ENCODE measurements around the gene MAP3K2.
"Not testable (repeated sequence)": the region's sequence is repeated elsewhere in the genome, so short reads cannot be mapped to it uniquely, and the experiment has no call there.

MAP3K2 gene

DNA sequence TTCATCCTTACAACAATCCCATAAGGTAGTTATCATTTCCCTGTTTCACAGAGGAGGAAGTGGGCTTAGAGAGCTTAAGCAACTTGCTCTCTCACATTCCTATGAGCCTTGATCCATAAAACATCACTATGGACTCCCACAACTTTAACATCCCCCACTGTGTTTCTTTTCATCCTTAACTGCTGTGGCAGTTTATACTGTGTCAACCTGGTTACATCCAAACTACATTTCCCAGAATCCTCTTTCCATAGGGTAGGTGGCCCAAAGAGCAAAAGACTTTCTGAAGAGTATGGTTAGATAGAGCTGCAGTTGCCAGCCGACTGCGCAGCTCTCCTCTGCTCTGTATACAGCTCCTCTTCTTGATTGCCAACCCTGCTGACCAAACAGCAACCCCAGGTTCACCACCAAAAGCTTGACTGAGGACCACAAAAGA, 22.5 kb downstream of the MAP3K2 start:
- intact Hi-C loops (cut with DNase I), result no loop called here
- no peak for DNase-seq

DNA sequence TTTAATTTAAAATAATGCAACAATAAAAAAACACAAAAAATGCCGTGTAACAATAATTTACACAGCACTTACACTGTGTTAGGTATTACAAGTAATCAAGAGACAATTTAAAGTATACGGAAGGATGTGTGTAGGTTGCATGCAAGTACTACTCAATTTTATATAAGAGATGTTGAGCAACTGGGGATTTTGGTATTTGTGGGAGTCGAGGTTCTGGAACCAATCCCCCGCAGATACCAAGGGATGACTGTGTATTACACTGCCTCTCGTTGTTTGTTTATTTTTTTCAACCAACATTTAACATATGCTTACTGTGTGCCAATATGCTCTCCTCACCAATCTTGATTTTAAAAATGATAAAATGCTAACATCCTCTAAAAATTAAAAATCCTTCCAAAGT, 24.8 kb downstream of the MAP3K2 start:
- intact Hi-C loops (cut with DNase I), result no loop called here
- DNase-seq, result no peak

DNA sequence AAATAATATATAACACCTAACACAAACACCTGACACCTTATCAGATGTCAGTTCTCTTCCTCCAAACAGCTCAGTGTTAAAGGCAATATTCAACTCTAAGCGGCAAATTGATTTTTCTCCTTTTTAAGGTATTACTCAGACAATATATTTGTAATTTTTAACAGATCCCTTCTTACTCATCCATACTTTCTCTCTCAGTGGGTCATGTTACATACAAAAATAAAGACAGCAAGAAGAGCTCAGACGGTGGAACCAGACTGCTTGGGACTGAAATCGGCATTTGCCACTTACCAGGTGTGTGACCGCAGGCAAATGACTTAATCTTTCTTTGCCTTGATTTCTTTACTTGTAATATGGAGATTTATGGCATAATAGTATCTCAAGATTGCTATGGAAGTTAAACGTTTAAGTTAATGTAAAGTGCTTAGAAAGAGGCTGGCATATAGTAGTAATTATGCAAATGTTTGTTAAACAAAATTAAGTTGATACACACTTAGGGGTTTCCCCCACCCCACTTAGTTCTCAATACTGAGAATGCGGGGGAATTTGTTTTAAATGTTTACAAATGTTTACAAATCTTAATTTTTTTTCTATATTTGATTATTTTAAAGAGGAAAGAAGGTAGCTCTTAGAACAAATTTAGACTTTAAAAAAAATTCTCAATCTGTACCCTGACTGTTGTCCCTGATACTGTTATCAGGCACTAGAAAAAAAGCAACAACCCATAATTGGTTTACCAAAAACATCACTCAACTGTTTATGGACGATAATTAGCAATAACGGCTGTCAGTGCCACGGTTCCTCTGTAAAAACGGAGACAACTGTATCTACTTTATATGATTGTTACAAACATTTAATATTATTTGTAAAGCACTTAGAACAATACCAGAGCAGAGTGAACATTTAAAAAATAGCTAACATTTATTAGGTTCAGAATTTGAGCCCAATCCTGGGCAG, 25.6 kb downstream of the MAP3K2 start:
- intact Hi-C loops (cut with DNase I), result no loop called here
- DNase-seq, result no peak

DNA sequence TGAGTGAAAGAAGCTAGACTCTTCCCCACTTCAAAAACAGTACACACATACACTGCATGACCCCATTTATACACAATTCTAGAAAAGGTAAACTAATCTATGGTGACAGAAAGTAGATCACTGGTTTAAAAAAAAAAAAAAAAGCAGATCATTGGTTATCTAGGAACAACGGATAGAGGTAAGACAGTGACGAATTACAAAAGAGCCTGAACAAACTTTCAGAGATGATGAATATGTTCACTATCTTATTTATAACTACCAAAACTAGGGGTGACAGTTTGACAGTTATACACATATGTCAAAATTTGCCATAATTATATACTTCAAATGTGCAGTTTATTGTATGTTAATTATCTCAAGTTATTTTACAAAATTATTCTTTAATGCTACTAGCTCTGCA, 27.5 kb downstream of the MAP3K2 start:
- intact Hi-C loops (cut with DNase I), result no loop called here
- DNase-seq, result no peak

DNA sequence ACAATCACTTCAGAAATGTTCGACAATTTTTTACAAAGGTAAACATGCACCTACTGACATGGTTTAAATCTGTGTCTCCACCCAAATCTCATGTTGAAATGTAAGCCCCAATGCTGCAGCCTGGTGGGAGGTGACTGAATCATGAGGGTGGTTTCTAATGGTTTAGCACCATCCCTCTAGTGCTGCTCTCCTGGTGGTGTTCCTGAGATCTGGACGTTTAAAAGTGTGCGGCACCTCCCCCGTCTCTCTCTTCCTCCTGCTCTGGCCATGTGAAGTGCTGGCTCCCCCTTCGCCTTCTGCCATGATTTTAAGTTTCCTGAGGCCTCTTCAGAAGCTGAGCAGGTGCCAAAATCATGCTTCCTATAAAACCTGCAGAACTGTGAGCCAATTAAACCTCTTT, 28.3 kb downstream of the MAP3K2 start:
- intact Hi-C loops (cut with DNase I), result no loop called here
- DNase-seq, result no peak

DNA sequence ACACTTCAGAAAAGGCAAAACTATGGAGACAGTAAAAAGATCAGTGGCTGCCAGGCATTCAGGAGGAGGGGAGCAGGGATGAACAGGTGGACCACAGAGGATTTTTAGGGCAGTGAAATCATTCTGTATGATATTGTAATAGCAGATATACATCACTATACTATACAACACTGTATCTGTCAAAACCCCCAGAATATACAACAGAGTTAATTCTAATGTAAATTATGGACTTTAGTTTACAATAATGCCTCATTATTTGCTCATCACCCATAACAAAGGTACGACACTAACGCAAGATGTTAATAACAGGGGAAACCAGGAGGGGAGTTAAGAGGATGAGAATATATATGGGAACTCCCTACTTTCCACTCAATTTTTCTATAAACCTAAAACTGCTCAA, 28.8 kb downstream of the MAP3K2 start:
- intact Hi-C loops (cut with DNase I), result no loop called here
- no peak for DNase-seq

DNA sequence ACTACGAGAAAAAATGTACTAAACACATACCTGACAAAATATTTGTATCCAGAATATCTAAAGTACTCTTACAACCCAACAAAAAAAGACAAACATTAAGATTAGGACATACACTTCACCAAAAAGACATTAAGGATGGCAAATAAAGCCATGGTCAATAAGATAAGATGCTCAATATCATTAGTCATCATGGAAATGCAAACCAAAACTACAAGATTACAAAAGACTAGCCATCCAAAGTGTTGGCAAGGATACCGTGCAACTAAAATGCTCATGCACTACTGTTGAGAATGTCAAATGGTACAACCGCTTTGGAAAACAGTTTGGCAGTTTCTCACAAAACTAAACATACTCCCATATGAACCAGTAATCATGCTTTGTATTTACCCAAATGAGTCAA, 29.7 kb downstream of the MAP3K2 start:
- DNase-seq, result no peak
- intact Hi-C loops (cut with DNase I), result no loop called here

DNA sequence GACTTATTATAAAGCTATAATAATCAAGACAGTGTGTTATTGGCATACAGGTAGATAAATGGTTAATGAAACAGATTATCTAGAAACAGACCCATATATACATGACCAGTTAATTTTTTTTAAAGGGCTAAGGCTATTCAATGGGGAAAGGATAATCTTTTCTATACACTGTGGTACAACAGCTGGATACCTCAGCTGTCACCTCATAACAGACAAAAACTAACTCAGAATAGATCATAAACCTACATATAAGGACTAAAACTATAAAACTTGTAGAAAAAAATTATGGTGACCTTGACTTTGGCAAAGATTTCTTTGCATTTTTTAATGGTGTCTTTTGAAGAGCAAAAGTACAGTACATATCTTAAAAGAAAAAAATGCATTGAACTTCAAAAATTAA, 30.2 kb downstream of the MAP3K2 start:
- no peak for DNase-seq
- intact Hi-C loops (cut with DNase I), result no loop called here

DNA sequence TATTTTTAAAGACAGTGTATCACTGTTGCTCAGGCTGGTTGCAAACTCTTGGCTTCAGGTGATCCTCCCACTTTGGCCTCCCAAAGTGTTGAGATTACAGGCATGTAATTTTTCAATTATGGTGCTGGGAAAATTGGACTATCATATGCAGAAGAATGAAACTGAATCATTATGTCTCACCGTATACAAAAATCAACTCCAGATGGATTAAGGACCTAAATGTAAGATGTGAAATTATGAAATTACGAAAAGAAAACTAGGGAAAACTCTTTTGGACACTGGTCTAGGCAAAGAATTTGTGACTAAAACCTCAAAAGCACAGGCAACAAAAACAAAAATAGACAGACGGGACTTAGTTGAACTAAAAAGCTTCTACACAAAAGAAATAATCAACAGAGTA, 31.2 kb downstream of the MAP3K2 start:
- intact Hi-C loops (cut with DNase I), result no loop called here

DNA sequence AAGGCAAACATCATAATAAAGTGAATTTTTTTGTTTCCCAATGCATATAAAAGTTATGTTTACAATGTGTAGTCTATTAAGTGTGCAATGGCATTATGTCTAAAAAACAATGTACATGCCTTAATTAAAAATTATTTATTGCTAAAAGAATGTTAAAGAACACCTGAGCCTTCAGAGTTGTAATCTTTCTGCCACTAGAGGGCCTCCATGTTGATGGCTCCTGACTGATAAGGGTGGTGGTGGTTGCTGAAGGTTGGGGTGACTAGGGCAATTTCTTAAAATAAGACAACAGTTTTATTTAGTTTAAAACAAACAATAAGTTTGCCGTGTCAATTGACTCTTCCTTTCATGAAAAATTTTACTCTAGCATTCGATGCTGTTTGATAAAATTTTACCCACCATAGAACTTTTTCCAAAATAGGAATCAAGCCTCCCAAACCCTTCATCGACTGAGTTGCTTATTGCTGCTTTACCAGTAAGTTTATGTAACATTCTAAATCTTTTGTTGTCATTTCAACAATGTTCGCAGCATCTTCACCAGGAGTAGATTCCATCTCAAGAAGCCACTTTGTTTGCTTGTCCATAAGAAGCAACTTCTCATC, 32.3 kb downstream of the MAP3K2 start:
- intact Hi-C loops (cut with DNase I), result no loop called here

More for the DNA sequence above, 31.2 kb downstream of the MAP3K2 start:
- no peak for DNase-seq

DNA sequence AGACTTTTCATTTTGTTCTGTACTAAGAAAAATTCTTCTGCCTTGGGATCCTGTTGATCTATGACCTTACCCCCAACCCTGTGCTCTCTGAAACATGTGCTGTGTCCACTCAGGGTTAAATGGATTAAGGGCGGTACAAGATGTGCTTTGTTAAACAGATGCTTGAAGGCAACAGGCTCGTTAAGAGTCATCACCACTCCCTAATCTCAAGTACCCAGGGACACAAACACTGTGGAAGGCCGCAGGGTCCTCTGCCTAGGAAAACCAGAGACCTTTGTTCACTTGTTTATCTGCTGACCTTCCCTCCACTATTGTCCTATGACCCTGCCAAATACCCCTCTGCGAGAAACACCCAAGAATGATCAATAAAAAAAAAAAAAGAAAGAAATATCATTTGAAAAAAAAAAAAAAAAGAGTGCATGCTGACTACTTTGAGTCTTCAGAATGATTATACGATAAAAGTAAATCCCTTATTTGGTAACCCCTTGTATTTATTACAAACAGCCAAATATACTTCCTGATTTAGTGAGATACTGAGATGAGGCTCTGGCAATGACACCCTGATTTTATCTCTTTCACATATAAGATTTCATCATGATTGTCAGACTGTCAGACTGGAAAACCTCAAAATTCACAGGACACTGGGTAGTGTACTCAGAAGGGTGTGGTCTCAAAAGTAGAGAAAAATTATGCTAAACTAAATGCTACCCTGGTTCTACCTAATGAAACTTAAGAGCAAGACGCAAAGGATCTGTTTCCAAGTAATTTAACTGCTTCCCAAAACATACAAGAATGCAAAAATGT, 33.7 kb downstream of the MAP3K2 start:
- DNase-seq; intact Hi-C loops (cut with DNase I): not testable (repeated sequence)

More for the DNA sequence above, 32.3 kb downstream of the MAP3K2 start:
- DNase-seq, result peak in 1 of 42 donors; percentile 14

DNA sequence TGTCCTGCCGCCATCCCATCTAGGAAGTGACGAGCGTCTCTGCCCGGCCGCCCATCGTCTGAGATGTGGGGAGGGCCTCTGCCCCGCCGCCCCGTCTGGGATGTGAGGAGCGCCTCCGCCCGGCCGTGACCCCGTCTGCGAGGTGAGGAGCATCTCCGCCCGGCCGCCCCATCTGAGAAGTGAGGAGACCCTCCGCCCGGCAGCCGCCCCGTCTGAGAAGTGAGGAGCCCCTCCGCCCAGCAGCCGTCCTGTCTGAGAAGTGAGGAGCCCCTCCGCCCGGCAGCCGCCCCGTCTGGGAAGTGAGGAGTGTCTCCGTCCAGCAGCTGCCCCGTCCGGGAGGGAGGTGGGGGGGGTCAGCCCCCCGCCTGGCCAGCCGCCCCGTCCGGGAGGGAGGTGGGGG, 34.6 kb downstream of the MAP3K2 start:
- intact Hi-C loops (cut with DNase I); DNase-seq: not testable (repeated sequence)

DNA sequence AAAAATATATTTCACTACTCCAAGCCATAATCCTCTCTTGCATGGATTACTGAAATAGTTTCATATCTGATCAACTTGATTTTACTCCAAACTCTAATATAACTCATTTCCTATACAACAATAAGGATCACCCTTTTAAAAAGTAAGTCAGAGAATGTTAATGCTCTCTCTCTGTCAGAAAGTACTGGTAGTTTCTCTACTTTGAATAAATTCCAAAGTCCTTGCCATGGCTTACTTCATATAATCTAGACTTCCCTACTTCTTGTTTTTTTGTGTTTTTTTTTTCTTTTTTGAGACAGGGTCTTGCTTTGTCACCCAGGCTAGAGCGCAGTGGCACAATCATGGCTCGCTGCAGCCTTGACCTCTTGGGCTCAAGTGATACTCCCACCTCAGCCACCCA, 36.2 kb downstream of the MAP3K2 start:
- DNase-seq, result no peak
- intact Hi-C loops (cut with DNase I), result no loop called here

DNA sequence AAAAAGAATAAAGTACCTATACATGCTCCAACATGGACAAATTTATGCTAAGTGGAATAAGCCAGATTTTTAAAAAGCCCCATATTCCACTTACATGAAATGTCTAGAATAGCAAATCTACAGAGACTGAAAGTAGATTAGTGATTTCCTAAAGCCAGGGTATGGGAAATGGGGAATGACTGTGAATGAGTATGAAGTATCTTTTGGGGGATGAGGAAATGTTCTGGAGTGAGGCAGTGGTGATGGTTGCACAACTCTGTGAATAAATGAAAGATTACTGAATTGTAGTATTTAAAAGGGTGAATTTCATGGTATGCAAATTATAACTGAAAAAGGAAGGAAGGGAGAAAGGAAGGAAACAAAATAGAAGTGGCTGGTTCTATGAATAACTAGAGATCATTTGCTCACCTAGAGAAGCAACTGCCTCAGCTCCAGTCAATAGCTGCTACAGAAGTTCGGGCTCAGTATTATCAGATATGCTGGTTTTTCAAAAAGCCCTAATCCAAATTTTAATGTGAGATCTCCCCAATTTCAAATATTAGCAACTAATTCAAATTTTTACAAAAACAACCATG, 39.3 kb downstream of the MAP3K2 start:
- DNase-seq, result no peak
- intact Hi-C loops (cut with DNase I), result no loop called here

DNA sequence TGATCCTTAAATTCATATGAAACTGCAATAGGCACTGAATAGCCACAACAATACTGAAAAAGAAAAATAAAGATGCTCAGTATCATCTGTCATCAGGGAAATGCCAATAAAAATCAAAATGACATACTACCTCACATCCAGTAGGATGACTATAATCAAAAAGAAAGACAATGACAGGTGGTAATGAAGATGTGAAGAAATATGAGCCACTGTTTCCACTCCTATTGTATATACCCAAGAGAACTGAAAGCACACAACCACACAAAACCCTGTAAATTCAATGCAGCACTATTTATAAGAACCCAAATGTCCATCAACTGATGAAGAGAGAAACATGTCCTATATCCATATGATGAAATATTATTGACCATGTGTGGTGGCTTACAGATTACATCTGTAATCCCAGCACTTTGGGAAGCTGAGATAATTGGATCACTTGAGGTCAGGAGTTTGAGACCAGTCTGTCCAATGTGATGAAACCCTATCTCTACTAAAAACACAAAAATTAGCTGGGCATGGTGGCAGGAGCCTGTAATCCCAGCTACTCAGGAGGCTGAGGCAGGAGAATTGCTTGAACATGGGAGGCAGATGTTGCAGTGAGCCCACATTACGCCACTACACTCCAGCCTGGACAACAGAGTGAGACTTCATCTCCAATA, 39.9 kb downstream of the MAP3K2 start:
- DNase-seq, result no peak
- intact Hi-C loops (cut with DNase I), result no loop called here

DNA sequence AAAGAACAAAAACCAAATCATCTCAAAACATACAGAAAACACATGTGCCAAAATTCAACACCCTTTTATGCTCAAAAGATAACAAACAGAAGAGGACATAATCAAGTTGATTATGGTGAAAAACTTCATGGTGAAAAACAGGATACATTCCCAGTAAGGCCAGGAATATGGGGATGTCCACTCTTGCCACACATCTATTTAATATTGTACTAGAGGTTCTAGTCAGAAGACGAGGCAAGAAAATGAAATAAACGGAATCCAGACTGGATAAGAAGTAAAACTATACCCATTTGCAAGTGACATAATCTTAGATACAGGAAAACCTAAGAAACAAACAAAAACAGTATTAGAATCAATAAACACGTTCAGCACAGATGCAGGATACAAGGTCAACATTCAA, 40.8 kb downstream of the MAP3K2 start:
- no peak for DNase-seq
- intact Hi-C loops (cut with DNase I), result no loop called here

DNA sequence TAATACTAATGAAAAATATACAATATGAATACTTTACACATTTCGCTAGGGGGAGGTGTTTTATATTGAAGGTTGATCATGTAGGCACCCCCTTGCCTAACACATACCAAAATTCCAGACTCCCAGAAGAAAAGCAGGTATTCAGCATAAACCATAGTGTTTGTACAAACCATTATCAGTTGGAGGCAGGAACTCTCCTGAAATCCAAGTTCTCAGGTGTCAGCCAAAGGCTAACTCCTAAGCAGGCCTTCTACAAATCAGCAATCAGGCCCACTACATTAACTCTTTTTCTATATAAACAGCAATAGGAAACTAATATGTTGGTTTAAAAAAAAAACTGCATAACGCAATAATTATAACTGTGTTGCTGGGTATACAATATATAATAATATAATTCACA, 44.5 kb downstream of the MAP3K2 start:
- intact Hi-C loops (cut with DNase I), result no loop called here
- no peak for DNase-seq

DNA sequence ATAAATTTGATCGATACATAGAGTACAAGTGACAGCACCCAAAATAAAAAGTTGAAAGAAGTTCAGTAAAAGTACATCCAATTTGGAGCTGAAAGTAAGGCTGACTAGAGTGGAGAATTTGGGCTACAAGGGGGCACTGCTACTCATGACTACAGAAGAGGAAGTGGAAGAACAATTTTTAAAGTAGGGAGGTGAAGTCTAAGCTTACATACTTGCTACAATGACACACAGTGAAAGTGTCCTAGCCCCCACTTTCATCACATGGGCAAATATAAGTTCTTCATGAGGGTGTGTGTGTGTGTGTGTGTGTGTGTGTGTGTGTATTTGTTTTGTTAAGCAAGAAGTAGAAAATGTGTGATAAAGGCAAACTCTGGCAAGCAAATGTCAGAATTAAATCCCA, 45.7 kb downstream of the MAP3K2 start:
- intact Hi-C loops (cut with DNase I), result no loop called here
- no peak for DNase-seq

DNA sequence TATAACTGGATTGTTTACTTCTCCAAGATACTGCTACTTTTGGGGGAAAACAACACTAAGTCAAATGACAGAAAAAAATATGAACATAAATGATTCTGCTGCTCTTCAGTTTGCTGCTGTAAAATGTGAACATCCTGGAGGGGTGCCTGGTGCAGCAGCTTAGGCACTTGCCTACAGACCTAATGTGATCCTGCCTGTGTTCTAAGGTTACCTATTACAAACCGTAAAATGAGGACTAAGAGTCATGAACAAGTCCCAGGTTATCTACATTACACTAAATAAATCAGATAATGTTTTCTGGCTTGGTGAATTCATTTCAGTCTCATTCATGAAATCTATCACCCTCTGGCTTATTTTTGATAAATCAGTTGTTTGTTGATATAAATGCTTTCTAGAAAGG, 55.4 kb downstream of the MAP3K2 start:
- intact Hi-C loops (cut with DNase I), result no loop called here
- DNase-seq, result no peak

Data from head of caudate nucleus (tissue), 42 donors.